T-helper 9 cell (primary cell): Measurements from ENCODE around the gene UBE3B.

ENCODE experiments used
- DNase-seq: peaks from one replicate; pipeline ENCODE4 v3.0.0-alpha.2; 2020

Gene UBE3B

GRCh38 chr12:109533487-109533740 is 56.0 kb downstream of the UBE3B start:
- no peak for DNase-seq

- DNase-seq: no peak
These were observed 57.0 kb downstream of the UBE3B start for GRCh38 chr12:109534456-109534855.

- DNase-seq: no peak
These were observed 57.9 kb downstream of the UBE3B start for GRCh38 chr12:109535231-109535862.

- DNase-seq: no peak
These were observed 58.4 kb downstream of the UBE3B start for GRCh38 chr12:109535863-109536250.

- no peak for DNase-seq
These were observed 59.7 kb downstream of the UBE3B start for GRCh38 chr12:109537136-109537535.

GRCh38 chr12:109538191-109538863 is 60.9 kb downstream of the UBE3B start:
- no peak for DNase-seq

GRCh38 chr12:109539508-109539907 is 62.1 kb downstream of the UBE3B start:
- no peak for DNase-seq

GRCh38 chr12:109540526-109541412 is 63.3 kb downstream of the UBE3B start:
- DNase-seq: no peak

GRCh38 chr12:109541413-109541726 is 63.9 kb downstream of the UBE3B start:
- no peak for DNase-seq

- no peak for DNase-seq
These were observed 64.6 kb downstream of the UBE3B start for GRCh38 chr12:109542014-109542413.

GRCh38 chr12:109542876-109543275 is 65.4 kb downstream of the UBE3B start:
- no peak for DNase-seq

GRCh38 chr12:109544955-109545531 is 67.6 kb downstream of the UBE3B start:
- DNase-seq: no peak

- no peak for DNase-seq
These were observed 68.4 kb downstream of the UBE3B start for GRCh38 chr12:109545826-109546225.

GRCh38 chr12:109547286-109547685 is 69.9 kb downstream of the UBE3B start:
- DNase-seq: no peak

- DNase-seq: no peak
These were observed 70.8 kb downstream of the UBE3B start for GRCh38 chr12:109548258-109548657.

- DNase-seq: no peak
These were observed 72.3 kb downstream of the UBE3B start for GRCh38 chr12:109549613-109550270.

- DNase-seq: no peak
These were observed 72.8 kb downstream of the UBE3B start for GRCh38 chr12:109550281-109550680.

- no peak for DNase-seq
These were observed 73.7 kb downstream of the UBE3B start for GRCh38 chr12:109551108-109551507.

- no peak for DNase-seq
These were observed 75.5 kb downstream of the UBE3B start for GRCh38 chr12:109552971-109553370.

- DNase-seq: no peak
These were observed 76.0 kb downstream of the UBE3B start for GRCh38 chr12:109553483-109553882.

- DNase-seq: no peak
These were observed 76.6 kb downstream of the UBE3B start for GRCh38 chr12:109553906-109554500.

- DNase-seq: no peak
These were observed 77.3 kb downstream of the UBE3B start for GRCh38 chr12:109554761-109555160.
